Stimulated activated naive CD8-positive, alpha-beta T cell treated with anti-CD3 and anti-CD28 coated beads, Interleukin-15, Interleukin-2, amounts not matched to agents 100 ng/mL and 50 ng/mL, for 24 hours (primary cell): ENCODE measurements around the gene NDUFS7.
"Not testable (repeated sequence)": the region's sequence is repeated elsewhere in the genome, so short reads cannot be mapped to it uniquely, and the experiment has no call there.

Experiments
- H3K27ac Mint-ChIP-seq: one replicate; pipeline ENCODE4 v1.8.0; 2021; ENCODE audit warnings: mild to moderate bottlenecking, mixed read lengths
- H3K27me3 Mint-ChIP-seq: one replicate; pipeline ENCODE4 v1.8.0; 2021; ENCODE audit warnings: mixed read lengths
- H3K36me3 Mint-ChIP-seq: one replicate; pipeline ENCODE4 v1.8.0; 2021; ENCODE audit warnings: low read depth, mixed read lengths
- H3K4me1 Mint-ChIP-seq: one replicate; pipeline ENCODE4 v1.8.0; 2021; ENCODE audit warnings: low read depth, mixed read lengths
- H3K4me3 Mint-ChIP-seq: one replicate; pipeline ENCODE4 v1.8.0; 2021; ENCODE audit warnings: mild to moderate bottlenecking, mixed read lengths
- H3K9me3 Mint-ChIP-seq: one replicate; pipeline ENCODE4 v1.8.0; 2021; ENCODE audit warnings: mixed read lengths

NDUFS7 gene

DNA sequence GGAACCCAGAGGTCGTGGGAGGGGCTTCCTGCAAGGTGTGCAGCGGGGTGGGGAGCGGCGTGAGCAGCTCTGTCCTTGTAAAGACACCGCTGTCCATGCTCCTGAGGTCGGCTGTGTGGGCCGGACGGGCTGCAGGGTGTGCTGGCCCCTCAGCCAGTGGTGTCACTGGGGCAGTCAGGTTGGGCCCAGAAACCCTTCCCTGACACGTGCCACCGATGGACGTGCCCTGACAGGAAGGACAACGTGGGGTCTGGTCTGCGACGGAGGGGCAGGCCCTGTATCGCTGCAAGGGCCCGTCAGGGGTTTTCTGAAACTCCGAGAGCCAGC, 50.3 kb downstream of the NDUFS7 start:
- Mint-ChIP-seq H3K4me3 (no peak overlapping the region), H3K4me1 (peaks cover 10% of the 10 kb centered on the region), H3K27ac (no peak overlapping the region), H3K36me3 (peaks cover 13% of the 10 kb centered on the region), H3K27me3 (no peaks in the 10 kb centered on the region), H3K9me3 (no peaks in the 10 kb centered on the region)

DNA sequence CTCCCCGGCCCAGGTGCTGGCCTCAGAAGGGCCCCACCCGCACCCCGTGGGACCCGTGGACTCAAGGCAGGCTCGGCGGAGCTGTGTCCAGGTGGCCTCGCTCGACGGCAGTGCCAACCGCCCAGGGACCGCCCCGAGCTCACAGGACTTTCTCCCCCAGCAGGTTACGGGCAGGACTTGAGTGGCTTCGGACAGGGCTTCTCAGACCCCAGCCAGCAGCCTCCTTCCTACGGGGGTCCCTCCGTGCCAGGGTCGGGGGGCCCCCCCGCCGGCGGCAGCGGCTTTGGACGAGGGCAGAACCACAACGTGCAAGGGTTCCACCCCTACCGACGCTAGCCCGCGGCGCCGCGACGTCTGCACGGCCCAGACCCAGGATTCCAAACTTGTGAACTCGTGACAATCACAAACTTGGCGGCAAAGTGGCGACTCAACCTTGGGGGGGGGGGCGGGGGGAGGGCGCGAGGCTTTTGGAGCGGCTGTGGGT, 50.9 kb downstream of the NDUFS7 start:
- Mint-ChIP-seq H3K9me3 (no peaks in the 10 kb centered on the region), H3K4me3 (no peak overlapping the region), H3K27me3 (no peaks in the 10 kb centered on the region), H3K27ac (no peak overlapping the region), H3K4me1 (peaks cover 15% of the 10 kb centered on the region), H3K36me3 (peaks cover 20% of the 10 kb centered on the region)

DNA sequence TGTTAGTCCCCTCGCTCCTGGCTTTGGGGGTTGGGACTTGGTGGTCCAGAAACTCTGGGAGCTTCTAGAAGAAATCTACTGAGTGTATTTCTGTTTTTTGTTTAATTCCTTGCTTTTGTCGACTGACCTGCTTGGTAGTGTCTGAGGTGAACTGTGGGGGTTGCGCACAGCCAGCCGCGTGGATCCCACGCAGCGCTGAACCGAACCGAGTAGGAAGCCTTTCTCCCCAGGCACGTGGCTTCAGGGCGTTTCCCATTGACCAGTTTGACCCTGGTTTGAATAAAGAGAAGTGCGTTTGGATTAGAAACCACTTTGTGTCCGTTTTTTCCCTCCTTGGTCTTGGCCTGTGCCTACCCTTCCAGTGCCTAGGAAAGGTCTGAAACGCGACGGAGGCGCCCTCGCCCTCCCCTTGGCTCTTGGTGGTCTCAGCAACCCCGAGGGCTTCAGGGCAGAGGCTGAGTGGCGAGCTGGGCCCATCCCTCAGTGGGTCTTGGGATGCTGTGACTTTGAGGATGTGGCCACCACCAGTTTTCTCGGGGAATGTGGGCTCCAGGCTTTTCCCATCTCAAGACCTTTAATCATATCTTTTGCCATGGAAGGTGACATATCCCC, 51.8 kb downstream of the NDUFS7 start:
- no peak overlapping the region for H3K4me3 Mint-ChIP-seq
- H3K4me1 Mint-ChIP-seq = peaks cover 24% of the 10 kb centered on the region
- no peaks in the 10 kb centered on the region for H3K27me3 Mint-ChIP-seq
- H3K36me3 Mint-ChIP-seq = peaks cover 28% of the 10 kb centered on the region
- H3K27ac Mint-ChIP-seq = peak overlapping the region; percentile 56
- no peaks in the 10 kb centered on the region for H3K9me3 Mint-ChIP-seq

DNA sequence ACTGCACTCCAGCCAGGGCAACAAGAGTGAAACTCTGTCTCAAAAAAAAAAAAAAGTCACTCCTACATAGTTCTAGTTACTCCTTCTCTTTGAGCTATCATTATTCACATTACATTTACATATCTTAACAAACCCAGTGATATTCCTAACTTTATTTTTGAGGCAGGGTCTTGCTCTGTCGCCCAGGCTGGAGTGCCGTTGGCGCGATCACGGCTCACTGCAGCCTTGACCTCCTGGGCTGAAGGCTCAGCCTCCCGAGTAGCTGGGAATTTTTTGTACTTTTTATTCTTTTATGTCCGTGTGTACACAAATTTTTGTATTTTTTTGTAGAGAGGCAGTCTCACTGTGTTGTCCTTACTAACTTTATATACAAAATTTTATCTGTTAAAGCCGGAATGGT, 53.9 kb downstream of the NDUFS7 start:
- no peaks in the 10 kb centered on the region for H3K9me3 Mint-ChIP-seq
- peaks cover 36% of the 10 kb centered on the region for H3K4me1 Mint-ChIP-seq
- H3K36me3 Mint-ChIP-seq = peaks cover 49% of the 10 kb centered on the region
- H3K27ac Mint-ChIP-seq = peak overlapping the region; percentile 100
- H3K27me3 Mint-ChIP-seq = no peaks in the 10 kb centered on the region
- H3K4me3 Mint-ChIP-seq = peak overlapping the region; percentile 94

GRCh38 chr19:1438035-1438932, 54.6 kb downstream of the NDUFS7 start, which contains the start of gene RPS15:
Gene RPS15, plus strand, starts transcription at chr19:1438396. Its CDS starts 30 bp downstream, at chr19:1438426.
- peak within 1 kb of the TSS; percentile 94 for H3K4me3 Mint-ChIP-seq
- H3K36me3 Mint-ChIP-seq = peaks cover 52% of the 10 kb centered on the region
- no peaks in the 10 kb centered on the region for H3K9me3 Mint-ChIP-seq
- peaks cover 39% of the 10 kb centered on the region for H3K4me1 Mint-ChIP-seq
- no peaks in the 10 kb centered on the region for H3K27me3 Mint-ChIP-seq
- H3K27ac Mint-ChIP-seq = peak within 1 kb of the TSS; percentile 100

DNA sequence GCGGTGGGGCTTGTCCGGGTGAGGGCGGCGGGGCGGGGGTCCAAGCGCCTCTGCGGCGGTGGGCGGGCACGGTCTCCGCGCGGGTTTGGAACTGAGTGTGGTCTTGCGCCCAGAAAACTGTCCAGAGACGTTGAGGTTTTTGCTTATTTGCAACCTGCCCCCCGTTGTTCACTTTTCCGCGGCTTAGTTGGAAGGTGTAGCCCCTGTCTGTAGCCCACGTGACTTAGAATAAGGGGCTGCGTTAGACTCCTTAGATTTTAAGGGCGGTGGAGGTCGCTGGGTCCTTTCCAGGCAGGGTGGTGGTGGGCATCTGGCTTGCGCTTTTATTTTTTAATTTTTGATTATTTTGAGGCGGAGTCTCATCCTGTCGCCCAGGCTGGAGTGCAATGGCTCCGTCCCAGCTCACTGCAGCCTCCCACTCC, 55.2 kb downstream of the NDUFS7 start:
- Mint-ChIP-seq H3K9me3 (no peaks in the 10 kb centered on the region), H3K27ac (peak overlapping the region; percentile 100), H3K27me3 (no peaks in the 10 kb centered on the region), H3K36me3 (peaks cover 52% of the 10 kb centered on the region), H3K4me1 (peaks cover 39% of the 10 kb centered on the region), H3K4me3 (peak overlapping the region; percentile 94)

DNA sequence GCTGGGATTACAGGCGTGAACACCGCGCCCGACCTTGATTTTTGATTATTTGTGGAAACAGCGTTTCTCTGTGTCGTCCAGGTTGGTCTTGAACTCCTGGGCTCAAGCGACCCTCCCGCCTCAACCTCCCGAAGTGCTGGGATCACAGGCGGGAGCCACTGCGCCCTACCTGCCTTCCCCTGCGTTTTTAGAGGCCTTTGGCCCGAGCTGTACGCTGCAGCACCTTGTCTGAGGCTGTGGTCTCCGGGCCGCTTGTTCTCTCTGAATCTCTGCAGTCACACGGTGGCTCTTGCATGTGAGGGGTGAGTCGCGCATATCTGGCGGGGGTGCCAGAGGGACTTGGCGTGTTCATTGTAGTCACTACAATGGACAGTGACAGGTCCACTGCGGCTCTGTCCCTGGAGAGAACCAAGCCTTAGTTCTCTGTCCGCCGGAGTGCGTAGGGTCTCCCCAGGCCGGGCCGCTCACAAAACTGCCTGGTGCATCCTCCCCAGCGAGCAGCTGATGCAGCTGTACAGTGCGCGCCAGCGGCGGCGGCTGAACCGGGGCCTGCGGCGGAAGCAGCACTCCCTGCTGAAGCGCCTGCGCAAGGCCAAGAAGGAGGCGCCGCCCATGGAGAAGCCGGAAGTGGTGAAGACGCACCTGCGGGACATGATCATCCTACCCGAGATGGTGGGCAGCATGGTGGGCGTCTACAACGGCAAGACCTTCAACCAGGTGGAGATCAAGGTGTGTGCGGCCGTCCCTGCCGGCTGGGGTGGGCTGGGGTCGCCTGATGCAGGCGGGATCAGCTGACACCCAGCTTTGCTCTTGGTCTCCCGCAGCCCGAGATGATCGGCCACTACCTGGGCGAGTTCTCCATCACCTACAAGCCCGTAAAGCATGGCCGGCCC, 56.1 kb downstream of the NDUFS7 start:
- peak overlapping the region; percentile 100 for H3K27ac Mint-ChIP-seq
- H3K9me3 Mint-ChIP-seq, H3K27me3 Mint-ChIP-seq: not testable (repeated sequence)
- H3K4me3 Mint-ChIP-seq = peak overlapping the region; percentile 94
- peaks cover 39% of the 10 kb centered on the region for H3K4me1 Mint-ChIP-seq
- peaks cover 52% of the 10 kb centered on the region for H3K36me3 Mint-ChIP-seq

DNA sequence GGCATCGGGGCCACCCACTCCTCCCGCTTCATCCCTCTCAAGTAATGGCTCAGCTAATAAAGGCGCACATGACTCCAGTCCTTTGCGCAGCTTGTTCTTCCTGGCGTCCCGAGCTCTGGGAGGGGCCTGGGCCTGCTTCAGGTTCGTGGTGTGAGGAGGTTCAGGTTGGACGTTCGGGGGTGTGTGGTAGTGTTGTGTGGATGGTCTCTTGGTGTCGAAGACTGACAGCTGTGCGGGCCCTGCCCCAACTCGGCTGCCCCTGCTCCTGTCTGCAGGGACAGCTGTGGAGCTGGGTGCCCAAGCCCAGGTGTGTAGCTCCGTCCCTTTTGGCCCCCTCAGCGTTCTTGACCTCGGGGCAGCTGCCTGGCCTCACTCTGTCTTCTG, 56.7 kb downstream of the NDUFS7 start:
- peak overlapping the region; percentile 94 for H3K4me3 Mint-ChIP-seq
- H3K27ac Mint-ChIP-seq = peak overlapping the region; percentile 75
- no peaks in the 10 kb centered on the region for H3K27me3 Mint-ChIP-seq
- H3K9me3 Mint-ChIP-seq = no peaks in the 10 kb centered on the region
- peaks cover 46% of the 10 kb centered on the region for H3K4me1 Mint-ChIP-seq
- peaks cover 49% of the 10 kb centered on the region for H3K36me3 Mint-ChIP-seq

GRCh38 chr19:1441022-1441426, 57.3 kb downstream of the NDUFS7 start:
- Mint-ChIP-seq H3K27ac (peak overlapping the region; percentile 75), H3K27me3 (no peaks in the 10 kb centered on the region), H3K36me3 (peaks cover 44% of the 10 kb centered on the region), H3K4me1 (peaks cover 47% of the 10 kb centered on the region), H3K9me3 (no peaks in the 10 kb centered on the region), H3K4me3 (peak overlapping the region; percentile 94)

DNA sequence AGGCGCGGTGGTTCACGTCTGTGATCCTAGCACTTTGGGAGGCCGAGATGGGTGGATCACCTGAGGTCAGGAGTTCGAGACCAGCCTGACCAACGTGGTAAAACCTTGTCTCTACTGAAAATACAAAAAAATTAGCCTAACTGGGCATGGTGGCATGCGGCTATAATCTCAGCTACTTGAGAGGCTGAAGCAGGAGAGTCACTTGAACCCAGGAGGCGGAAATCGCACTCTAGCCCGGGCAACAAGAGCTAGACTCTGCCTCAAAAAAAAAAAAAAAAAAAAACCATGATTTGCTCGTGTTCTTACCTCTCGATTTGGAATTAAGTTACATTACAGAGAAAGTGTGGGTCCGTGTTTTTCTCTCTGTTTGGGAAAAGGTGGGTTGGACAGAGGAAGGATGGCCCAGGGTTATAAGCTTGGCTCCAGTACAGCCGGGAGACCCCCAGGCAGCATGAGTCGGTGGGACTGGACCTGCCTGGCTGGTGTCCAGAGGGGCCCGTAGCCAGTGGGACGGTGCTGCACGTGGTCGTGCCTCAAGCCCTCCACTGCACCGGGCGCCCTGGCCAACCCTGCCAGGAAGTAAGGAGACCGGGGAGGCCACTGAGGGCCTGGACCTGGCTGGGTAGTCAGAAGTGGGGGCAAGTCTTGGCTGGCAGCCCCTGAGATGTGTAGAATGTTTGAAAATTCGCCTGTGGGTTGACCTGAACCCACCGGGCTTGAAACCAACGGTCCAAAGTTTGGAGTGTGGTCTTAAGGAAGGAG, 58.2 kb downstream of the NDUFS7 start:
- Mint-ChIP-seq H3K27me3 (no peaks in the 10 kb centered on the region), H3K27ac (peak overlapping the region; percentile 75), H3K36me3 (peaks cover 44% of the 10 kb centered on the region), H3K4me1 (peaks cover 47% of the 10 kb centered on the region), H3K9me3 (no peaks in the 10 kb centered on the region), H3K4me3 (peak overlapping the region; percentile 94)
